MV-4-11 (cell line): ENCODE results near the gene TK2.

ENCODE experiments used
- DNase-seq: peaks from one replicate; lab custom pipeline; 2025; lab: John Stamatoyannopoulos, UW

The TK2 gene

GRCh38 chr16:66481943-66482390 lies 68.0 kb downstream of the TK2 start:
- DNase-seq, result no peak

GRCh38 chr16:66481081-66481942 lies 68.6 kb downstream of the TK2 start:
- peak; percentile 62 for DNase-seq

GRCh38 chr16:66480265-66481080 lies 69.4 kb downstream of the TK2 start:
- DNase-seq, result peak; percentile 62

DNA sequence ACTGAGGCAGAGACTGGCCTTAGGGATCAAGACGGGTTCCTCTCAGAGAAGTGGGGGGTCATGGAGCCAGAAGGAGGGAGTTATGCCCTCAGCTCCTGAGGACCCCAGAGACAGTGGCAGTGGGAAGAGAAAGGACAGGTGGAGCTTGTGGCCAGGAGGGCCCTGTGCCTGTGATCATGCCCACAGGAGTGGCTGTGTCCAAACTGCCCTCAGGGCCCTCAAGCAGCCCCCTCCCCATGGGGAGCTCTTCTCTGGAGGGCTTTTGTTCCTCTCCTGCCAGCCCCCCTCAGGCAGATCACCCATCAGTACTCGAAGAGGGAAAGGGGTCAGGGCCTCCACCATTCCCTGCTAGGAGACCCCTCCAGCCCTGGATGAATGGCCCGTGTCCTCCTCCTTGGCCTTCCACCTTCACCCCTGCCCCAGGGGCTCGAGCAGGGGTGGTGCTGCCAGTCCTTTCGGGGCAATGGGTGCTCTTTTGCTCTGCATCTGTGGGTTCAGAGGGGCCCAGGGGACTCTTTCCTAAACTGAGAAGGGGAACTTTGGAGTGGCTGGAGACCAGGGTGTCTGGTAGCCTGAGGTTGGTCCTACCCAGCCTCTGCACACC lies 70.2 kb downstream of the TK2 start:
- DNase-seq, result no peak

DNA sequence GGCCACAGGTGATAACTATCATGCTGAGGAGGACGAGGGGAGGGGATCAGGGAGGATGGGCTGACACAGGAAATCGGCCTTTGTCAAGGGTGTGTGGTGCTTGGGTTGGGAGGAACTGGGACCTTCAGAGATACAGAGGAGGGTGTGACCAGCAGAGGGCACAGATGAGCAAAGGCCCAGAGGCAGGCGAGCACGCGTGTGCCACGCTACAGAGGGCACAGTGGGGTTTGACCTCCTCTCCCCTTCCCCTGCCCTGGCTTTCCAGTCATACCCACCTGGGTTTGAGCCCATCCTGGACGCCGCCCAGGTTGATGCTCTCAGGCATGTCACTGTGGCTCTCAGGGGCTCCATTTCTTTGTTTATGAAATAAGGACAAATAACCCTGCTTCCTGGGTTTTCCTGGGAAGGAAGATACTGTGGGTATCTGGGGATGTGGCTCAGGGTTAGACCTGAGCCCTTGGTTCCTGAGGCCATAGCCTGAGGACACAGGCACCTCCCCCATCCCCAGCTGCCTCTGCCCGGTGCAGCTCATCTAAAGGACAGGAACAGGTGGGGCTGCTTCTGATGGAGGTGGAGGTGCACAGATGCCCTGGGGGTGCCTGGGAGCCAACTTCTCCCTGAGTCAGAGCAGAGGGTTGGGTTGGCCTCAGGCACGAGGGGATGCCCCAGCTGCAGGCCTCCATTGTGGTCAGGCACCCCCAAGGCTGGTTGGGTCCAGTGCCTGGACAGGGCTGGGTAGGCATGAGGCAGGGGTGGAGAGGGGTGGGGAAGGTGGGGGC lies 71.0 kb downstream of the TK2 start:
- peak; percentile 80 for DNase-seq

GRCh38 chr16:66477028-66477515 lies 72.8 kb downstream of the TK2 start:
- no peak for DNase-seq

DNA sequence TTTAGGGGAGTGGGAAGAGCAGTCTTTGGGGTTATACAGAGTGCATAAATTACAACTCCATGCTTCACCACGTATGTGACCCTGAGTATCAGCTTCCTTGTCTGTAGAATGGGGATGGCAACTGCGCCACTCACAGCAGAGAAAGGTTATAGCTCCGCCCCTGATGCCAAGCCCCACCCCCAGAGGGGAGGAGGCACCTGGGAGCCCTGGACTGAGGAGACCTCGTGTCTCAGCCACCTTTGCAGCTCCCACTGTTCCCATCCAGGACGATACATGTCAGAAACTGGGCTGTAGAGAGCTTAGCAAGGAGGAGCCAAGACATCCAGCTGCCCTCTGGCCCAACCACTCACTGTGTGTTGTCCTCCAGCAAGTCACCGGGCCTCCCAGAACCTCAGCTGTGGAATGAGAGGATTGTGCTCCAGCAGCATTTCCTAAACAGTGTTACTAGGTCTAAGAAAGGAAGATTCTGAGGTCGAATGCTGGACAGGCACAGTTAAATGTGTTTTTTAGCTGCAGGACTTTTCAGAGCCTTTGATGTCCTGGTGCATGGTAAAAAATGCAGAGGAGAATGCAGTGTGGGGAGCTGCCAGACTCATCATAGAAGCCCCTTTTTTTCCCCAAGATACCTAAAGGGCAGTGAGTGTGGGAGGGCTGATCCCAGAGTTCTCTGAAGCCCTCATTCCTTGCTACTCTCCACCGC lies 73.4 kb downstream of the TK2 start:
- no peak for DNase-seq

DNA sequence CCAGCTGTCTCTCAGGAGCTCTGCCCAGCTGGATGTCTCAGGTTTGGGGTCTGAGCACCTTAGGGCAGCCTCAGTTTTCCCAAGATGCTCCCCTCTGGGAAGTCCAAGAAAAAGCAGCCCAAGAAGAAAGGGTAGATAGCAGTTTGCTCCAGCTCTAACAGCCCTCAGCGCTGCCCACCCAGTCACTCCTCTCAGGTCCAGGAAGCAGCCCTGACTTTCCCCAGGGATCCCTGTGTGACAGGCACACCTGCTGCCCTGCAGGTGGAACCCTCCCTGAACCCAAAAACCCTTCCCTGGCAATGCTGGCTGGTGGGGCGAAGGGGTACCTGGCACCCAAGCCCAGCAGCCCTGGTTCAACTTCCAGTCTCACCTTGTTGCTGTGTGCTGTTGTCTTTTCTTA lies 74.7 kb downstream of the TK2 start:
- DNase-seq, result no peak

DNA sequence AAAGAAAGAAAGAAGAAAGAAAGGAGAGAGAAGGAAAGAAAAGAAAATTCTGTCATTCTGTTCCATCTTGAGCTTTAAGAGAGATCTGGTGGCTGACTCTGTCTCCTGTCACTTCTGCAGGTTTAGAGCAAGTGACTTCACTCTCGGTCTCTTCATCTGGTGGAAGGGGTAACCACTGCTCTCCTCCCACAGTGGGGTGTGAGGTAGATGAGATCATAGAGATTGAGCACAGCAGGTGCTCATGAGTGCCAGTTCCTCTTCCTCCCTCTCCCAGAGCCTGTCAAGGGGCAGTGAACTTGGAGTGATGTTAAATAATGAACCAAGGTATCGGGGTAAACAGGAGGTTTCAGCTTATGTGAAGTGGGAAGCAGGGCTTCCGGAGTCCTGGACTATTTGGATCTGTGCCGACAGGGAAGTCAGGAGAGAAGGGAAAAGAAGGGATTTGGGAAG lies 75.1 kb downstream of the TK2 start:
- peak; percentile 73 for DNase-seq

DNA sequence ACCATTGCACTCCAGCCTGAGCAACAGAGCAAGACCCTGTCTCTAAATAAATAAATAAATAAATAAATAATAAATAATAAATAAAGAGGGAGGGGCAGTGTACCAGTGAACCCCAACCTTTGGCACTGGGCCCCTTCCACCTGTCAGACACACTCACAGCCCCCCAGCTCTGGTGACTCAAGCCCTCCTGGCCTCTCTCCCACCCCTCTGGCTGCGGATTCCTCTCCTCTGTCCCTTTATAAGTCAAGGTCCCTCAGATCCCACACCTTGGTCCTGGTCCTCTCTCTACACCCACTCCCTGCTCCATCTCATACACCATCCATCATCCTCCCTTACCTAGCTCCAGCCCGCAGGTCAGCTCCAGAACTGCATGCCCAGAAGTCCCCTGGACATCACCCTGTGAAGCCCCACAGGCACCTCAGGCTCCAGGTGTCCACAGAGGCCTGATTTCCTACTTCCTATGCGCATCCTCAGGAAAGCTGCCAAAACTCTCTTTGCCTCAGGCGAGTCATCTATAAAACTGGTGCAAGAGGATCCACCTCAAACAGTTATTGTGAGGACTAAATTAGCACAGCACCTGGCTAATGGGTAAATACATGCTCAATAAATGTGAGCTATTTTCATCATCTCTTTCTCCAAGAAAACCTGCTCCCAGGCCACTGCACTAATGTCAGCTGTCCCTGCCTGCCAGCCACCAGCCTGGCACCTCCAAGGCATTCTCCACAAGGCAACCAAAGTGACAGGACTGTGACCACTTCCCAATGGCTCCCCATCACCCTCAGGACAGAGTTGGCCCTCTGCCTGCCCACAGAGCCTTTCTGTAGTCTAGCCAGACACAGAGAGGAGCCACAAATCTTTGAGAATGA lies 76.0 kb downstream of the TK2 start:
- DNase-seq, result no peak

GRCh38 chr16:66473051-66473571 lies 76.8 kb downstream of the TK2 start:
- DNase-seq, result no peak

GRCh38 chr16:66471716-66472393 lies 78.1 kb downstream of the TK2 start:
- no peak for DNase-seq

DNA sequence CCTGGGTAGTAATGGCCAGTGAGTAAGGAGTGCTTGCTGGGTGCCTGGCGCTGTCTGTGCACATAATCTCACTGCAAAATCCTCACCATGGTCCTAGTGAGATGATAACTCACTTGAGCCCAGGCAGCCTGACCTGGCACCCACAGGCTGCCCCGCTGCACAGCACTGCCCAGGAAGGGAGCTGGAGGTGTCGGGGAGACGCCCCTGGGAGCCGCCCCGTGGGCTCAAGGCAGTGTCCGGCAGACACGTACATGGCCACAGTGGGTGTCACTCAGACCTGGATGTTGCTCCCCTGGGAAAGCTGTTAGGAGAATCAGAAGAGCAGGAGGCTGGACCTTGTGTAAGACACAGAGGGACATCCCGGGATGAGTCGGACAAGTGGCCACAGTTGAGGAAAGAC lies 78.7 kb downstream of the TK2 start:
- DNase-seq, result no peak

- DNase-seq, result no peak
These were observed 79.4 kb downstream of the TK2 start for GRCh38 chr16:66470556-66470955.

DNA sequence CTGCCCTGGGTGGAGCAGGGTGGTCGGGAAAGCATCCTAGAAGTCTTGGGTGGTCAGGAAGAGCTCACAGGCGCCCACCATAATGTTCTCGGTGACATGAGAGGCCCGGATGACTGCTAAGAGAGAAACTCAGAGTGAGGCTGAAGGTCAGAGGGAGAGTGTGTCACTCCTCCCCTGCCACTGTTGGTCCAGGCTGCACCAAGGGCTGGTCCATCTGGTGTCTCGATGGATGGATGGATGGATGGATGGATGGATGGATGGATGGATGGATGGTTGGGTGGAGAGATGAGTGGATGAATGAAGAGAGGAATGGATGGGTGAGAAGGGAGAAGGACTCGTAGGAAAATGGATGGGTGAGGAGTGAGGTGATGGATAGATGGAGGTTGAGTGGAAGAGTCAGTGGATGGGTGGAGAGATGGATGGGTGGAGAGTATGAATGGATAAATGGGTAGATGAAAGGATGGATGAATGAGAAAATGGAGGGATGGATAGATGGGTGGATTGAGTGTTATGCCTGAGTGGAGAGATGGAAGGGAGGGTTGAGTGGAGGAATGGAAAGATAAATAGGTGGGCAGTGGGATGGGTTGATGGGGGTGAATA lies 79.9 kb downstream of the TK2 start:
- no peak for DNase-seq

GRCh38 chr16:66469291-66469946 lies 80.5 kb downstream of the TK2 start:
- no peak for DNase-seq

DNA sequence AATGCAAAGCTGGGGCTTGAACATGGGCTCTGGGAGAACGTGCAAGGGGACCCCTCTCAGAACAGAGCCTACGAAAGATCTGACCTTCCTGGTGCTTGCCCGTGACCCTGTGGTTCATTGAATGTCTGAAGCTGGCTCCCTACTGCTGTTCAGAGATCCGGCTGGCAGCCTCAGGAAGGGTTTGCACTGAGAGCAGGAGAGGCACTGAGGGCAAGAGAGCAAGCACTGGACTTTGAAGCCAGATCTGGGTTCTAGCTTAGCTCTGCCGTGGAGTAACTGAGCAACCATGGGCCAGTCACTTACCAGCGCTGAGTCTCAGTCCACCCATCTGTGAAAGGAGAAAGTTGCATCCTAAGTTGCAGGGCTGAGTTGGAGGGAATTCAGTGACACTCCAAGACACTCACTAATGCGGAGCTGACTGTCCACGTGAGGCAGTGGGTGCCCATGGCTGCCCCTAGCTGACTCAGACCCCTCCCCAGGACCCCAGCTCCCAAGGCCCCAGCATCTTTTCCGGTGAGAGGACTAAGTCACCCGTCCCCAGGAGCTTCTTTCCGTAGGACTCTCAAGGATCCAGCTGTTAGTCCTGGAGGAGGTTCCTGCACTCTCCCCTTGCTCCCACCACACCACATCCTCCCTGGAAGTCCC lies 81.5 kb downstream of the TK2 start:
- no peak for DNase-seq

GRCh38 chr16:66467611-66468010 lies 82.3 kb downstream of the TK2 start:
- DNase-seq, result no peak
